Ascending aorta (tissue), 2 donors: Measurements from ENCODE around the gene NRXN2. TPM values are rescaled to one million over a fixed set of nuclear protein-coding genes. Genes with fewer than 3 reads are reported as not detected.

ENCODE experiments used
- DNase-seq, 2 donors: peaks; one replicate each; pipeline ENCODE4 v3.0.0-alpha.2; 2019; ENCODE audit warnings: low spot score in 2 of 2
- H3K27ac ChIP-seq, 2 donors: fragments of 200-600 bp; sonication (generic); one replicate each; pipeline ENCODE4 v1.5.1; 2016 to 2017; ENCODE audit warnings: mild to moderate bottlenecking in 1 of 2
- H3K27me3 ChIP-seq: fragments of 200-600 bp; sonication (generic); one replicate; pipeline ENCODE4 v1.5.1; 2017
- H3K36me3 ChIP-seq, 2 donors: fragments of 200-600 bp; sonication (generic); one replicate each; pipeline ENCODE4 v1.5.1; 2016
- H3K4me1 ChIP-seq, 2 donors: fragments of 200-600 bp; sonication (generic); one replicate each; pipeline ENCODE4 v1.5.1; 2016 to 2017; ENCODE audit warnings: mild to moderate bottlenecking in 1 of 2
- H3K4me3 ChIP-seq, 2 donors: fragments of 200-600 bp; sonication (generic); one replicate each; pipeline ENCODE4 v1.5.1; 2016 to 2017; ENCODE audit warnings: mild to moderate bottlenecking in 1 of 2
- H3K9me3 ChIP-seq, 2 donors: fragments of 200-600 bp; sonication (generic); one replicate each; pipeline ENCODE4 v1.5.1; 2016
- intact Hi-C: fragments of 100-400 bp; cut with DNase I; formaldehyde crosslinking; loops from one replicate; pipeline ENCODE4 v1.15.1; 2023
- total RNA-seq: library from RNA; depleted of rRNA; stranded (reverse); fragments of >200 nt; gene quantifications from one replicate; pipeline ENCODE4 v1.1.0, GENCODE V29; 2016
- TF ChIP-seq, protein P1 (sequence below), 3 experiments: fragments of 200-600 bp in 2 of 3; fragments of 450-650 bp in 1 of 3; sonication (generic) in 2 of 3; IDR thresholded peaks; one replicate each; pipeline ENCODE4 v1.5.1; 2016 to 2019; ENCODE audit warnings: antibody characterized with exemption in 3 of 3, mild to moderate bottlenecking in 1 of 3, moderate library complexity in 1 of 3

NRXN2 gene
- total RNA-seq, 1 donor from 2014 or later, result 26.0 TPM

- peaks cover 37 to 55% of the 10 kb centered on the region in 2 donors for H3K36me3 ChIP-seq
- TF ChIP-seq, protein P1, sequence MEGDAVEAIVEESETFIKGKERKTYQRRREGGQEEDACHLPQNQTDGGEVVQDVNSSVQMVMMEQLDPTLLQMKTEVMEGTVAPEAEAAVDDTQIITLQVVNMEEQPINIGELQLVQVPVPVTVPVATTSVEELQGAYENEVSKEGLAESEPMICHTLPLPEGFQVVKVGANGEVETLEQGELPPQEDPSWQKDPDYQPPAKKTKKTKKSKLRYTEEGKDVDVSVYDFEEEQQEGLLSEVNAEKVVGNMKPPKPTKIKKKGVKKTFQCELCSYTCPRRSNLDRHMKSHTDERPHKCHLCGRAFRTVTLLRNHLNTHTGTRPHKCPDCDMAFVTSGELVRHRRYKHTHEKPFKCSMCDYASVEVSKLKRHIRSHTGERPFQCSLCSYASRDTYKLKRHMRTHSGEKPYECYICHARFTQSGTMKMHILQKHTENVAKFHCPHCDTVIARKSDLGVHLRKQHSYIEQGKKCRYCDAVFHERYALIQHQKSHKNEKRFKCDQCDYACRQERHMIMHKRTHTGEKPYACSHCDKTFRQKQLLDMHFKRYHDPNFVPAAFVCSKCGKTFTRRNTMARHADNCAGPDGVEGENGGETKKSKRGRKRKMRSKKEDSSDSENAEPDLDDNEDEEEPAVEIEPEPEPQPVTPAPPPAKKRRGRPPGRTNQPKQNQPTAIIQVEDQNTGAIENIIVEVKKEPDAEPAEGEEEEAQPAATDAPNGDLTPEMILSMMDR (IDR thresholded peaks at IDR 0.05), result no peak
- no peak overlapping the region for H3K27ac ChIP-seq
- H3K27me3 ChIP-seq, result no peaks in the 10 kb centered on the region
- no peak for DNase-seq
- no peaks in the 10 kb centered on the region for H3K9me3 ChIP-seq
- H3K4me1 ChIP-seq, result no peaks in the 10 kb centered on the region
- intact Hi-C loops, result no loop called here
- no peak overlapping the region for H3K4me3 ChIP-seq
These were observed 98.0 kb downstream of the NRXN2 start for GRCh38 chr11:64624883-64625481.

- H3K4me1 ChIP-seq, result no peaks in the 10 kb centered on the region
- peaks cover 25 to 42% of the 10 kb centered on the region in 2 donors for H3K36me3 ChIP-seq
- H3K4me3 ChIP-seq, result no peak overlapping the region
- no peaks in the 10 kb centered on the region for H3K27me3 ChIP-seq
- no peak for DNase-seq
- no peaks in the 10 kb centered on the region for H3K9me3 ChIP-seq
- TF ChIP-seq, protein P1 (IDR thresholded peaks at IDR 0.05), result no peak
- intact Hi-C loops, result no loop called here
- no peak overlapping the region for H3K27ac ChIP-seq
These were observed 100.3 kb downstream of the NRXN2 start for GRCh38 chr11:64622681-64623080.

DNA sequence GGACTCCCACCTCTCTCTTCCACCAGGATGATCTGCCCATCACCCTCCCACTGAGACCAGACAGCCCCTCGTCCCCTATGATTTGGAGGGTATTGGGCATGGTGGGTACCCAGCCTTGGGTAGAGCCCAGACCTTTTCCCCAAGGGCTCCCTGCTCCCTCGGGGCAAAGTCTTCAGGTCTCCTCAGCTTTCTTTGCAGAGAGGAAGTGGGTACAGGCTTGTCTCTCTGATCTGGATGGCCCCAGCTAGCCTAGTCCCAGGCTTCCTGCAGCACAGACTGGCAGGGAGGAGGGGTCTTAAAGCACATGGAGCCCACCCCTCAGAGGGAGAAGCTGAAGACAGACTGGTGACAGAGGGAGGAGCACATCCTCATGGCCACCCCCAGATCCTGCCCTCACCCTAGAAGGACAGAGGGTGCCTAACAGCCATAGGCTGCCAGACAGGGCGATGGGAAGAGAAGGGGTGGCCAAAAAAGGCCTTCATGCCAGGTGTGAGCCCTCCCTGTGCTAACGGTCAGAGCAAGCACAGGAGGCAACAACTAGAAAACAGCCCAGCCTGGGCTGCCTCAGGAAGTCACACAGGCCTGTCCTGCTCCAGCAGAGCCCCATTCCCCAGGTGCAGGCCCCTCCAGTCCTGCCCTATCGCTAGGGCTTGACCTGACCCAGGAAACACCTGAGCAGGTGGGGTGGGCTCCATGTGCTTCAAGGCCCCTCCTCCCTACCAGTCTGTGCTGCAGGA, 101.5 kb downstream of the NRXN2 start:
- Histone ChIP-seq H3K27me3 (no peaks in the 10 kb centered on the region), H3K9me3 (no peaks in the 10 kb centered on the region), H3K4me3 (no peak overlapping the region), H3K36me3 (peaks cover 33 to 46% of the 10 kb centered on the region in 2 donors), H3K27ac (no peak overlapping the region), H3K4me1 (no peaks in the 10 kb centered on the region)
- intact Hi-C loops, result no loop called here
- DNase-seq, result no peak
- TF ChIP-seq, protein P1 (IDR thresholded peaks at IDR 0.05), result no peak

- no peak overlapping the region for H3K4me3 ChIP-seq
These were observed 102.5 kb downstream of the NRXN2 start for GRCh38 chr11:64620381-64620971.

DNA sequence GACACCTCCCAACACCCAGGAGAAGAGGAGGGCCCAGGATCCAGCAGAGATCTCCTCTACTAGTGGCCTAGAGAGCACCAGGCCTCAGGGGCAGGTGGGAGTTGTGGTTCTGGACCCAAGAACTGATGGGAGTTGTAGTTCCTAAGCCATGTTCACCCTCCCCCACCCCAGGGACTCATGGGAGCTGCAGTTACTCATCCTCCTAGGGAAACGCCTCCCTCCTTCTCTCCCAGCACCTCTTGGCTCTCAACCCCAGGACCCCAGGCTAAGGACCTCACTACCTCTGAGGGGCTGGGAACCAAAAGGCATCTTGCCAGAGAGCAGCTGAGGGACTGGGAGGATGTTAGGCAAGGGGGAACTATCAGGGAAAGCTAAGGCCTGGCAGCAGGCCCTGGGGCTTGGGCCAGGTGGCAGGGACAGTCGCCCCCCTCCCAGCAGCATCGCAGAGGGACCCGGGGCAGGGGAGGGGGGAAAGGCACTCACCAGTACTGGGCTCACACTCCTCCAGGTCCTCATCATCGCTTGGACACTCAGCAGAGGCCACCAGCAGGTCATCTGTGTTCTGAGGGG, 103.1 kb downstream of the NRXN2 start:
- TF ChIP-seq, protein P1 (IDR thresholded peaks at IDR 0.05), result no peak
- DNase-seq, result no peak
- Histone ChIP-seq H3K9me3 (no peaks in the 10 kb centered on the region), H3K27ac (peak overlapping the region in 1 of 2 donors; percentile 14), H3K4me1 (no peaks in the 10 kb centered on the region), H3K27me3 (no peaks in the 10 kb centered on the region), H3K36me3 (peaks cover 28 to 45% of the 10 kb centered on the region in 2 donors), H3K4me3 (no peak overlapping the region)
- intact Hi-C loops, result no loop called here

More at GRCh38 chr11:64620381-64620971, 102.5 kb downstream of the NRXN2 start:
- peaks cover 31 to 44% of the 10 kb centered on the region in 2 donors for H3K36me3 ChIP-seq
- DNase-seq, result no peak
- no peaks in the 10 kb centered on the region for H3K4me1 ChIP-seq
- TF ChIP-seq, protein P1 (IDR thresholded peaks at IDR 0.05), result no peak
- peak overlapping the region in 1 of 2 donors; percentile 14 for H3K27ac ChIP-seq
- intact Hi-C loops, result no loop called here
- H3K27me3 ChIP-seq, result no peaks in the 10 kb centered on the region
- no peaks in the 10 kb centered on the region for H3K9me3 ChIP-seq
